ENCODE data around the gene TRUB1.

Gene TRUB1

DNA sequence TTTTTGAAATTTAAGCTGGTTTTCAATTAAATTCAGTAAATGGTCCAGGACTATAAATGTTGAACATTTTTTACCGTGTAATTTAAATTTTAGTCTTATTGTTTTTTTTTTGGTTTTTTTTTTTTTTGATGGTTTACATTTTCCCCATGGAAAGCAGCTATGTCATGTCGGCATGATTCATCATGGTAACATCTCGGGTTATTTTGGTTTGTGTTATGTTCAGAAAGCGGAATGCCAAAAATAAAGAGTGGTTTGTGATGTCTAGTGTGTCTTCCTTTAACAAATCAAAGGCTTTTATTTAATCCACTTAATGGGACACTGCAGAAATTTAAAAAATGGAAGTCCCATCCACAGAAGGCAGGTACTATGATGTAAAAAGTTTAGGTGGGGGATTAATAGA, 58.5 kb downstream of the TRUB1 start:
- TF ChIP-seq CTCF (IDR thresholded peaks at IDR 0.05; ENCODE audit: insufficient read depth, low read length, poor library complexity, severe bottlenecking) = no peak
- no peak for DNase-seq (ENCODE audit: extremely low read depth, insufficient read length)
- Histone ChIP-seq H3K4me3 (replicated peaks; ENCODE audit: low read depth, low read length) (no peak overlapping the region), H3K27me3 (replicated peaks; ENCODE audit: control insufficient read depth, insufficient read depth, low read length) (no peaks in the 10 kb centered on the region), H3K36me3 (ENCODE audit: control insufficient read depth, insufficient read depth, low read length) (no peaks in the 10 kb centered on the region)

DNA sequence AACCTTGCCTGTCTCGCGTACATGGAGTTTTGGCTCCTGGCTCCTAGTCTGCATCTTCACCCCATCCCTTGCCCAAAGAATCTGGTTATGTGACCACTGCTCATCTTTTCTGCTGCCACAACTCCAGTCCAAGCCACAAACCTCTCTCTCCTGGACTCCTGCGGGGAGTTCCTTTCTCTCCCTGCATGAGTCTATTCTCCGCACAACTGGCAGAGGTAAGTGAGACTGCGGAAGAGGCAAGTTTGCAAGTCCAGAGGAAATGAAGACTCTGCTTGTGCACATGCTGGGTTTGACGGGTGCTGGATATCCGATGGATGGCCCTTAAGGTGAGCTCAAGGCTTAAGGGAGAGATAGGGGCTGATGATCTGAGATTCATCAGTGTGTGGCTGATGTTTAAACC, 61.0 kb downstream of the TRUB1 start:
- Histone ChIP-seq H3K36me3 (ENCODE audit: control insufficient read depth, insufficient read depth, low read length) (no peaks in the 10 kb centered on the region), H3K4me3 (replicated peaks; ENCODE audit: low read depth, low read length) (no peak overlapping the region), H3K27me3 (replicated peaks; ENCODE audit: control insufficient read depth, insufficient read depth, low read length) (no peaks in the 10 kb centered on the region)
- no peak for TF ChIP-seq CTCF (IDR thresholded peaks at IDR 0.05; ENCODE audit: insufficient read depth, low read length, poor library complexity, severe bottlenecking)
- DNase-seq (ENCODE audit: extremely low read depth, insufficient read length) = no peak

DNA sequence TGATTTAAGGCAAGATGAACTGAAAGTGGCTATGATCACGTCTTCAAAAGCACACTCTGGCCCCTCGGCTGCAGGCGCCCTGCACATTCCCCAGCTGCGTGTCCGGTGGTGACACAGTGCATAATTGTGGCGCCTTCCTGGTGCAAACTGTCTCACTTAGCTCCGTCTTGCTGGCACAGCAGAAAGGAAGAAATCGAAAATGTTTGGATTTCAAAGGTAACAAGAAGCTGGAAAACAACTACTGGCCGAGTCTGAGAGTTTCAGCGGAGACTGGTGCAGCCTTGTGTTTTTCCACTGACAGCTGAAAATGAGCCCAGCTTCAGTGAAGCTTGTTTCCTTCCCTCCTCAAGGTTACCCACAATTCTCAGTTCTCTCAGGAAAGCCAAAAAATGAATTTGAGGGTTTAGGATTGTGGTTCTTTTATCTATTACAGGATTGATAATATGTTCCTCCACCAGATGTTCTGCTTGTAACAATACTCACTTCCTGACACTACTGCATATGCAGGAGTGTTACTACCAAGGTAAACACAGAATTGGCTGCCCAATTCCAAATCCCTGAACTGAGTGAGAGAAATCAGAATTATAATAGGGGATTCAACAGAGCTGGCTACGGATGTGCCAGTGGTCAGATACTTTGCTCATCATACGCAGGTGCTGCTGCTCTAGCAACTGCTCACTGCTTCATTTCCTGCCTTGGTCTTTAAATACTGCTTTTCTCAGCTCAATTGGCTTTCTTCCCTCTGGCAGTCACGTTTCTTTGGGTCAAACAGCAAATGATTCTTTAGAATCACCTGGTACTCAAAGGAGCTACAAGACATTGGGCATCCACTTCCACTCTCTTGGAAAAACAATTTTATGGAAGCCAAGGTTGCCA, 63.7 kb downstream of the TRUB1 start:
- Histone ChIP-seq H3K4me3 (replicated peaks; ENCODE audit: low read depth, low read length) (peak overlapping the region; percentile 46), H3K36me3 (ENCODE audit: control insufficient read depth, insufficient read depth, low read length) (no peaks in the 10 kb centered on the region), H3K27me3 (replicated peaks; ENCODE audit: control insufficient read depth, insufficient read depth, low read length) (no peaks in the 10 kb centered on the region)
- TF ChIP-seq CTCF (IDR thresholded peaks at IDR 0.05; ENCODE audit: insufficient read depth, low read length, poor library complexity, severe bottlenecking) = no peak
- DNase-seq (ENCODE audit: extremely low read depth, insufficient read length) = peak; percentile 50

DNA sequence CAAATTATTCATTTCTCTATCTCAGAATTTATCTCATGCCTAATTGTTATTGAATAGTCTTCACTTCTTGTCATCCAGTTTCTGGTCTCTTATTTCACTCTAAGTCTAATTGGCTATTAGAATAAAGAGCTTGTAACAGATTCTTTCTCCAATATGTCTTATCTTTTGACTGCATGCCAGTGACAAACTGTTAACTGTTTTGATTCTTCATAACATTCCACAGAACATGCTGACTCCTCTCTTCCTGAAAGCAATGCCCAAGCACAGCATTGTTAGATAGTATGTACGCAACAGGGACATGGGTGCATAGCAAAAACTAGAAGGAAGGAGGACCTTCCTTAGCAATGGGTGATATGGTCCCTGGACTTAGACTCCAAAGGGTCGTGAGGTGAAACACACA, 65.4 kb downstream of the TRUB1 start:
- Histone ChIP-seq H3K36me3 (ENCODE audit: control insufficient read depth, insufficient read depth, low read length) (no peaks in the 10 kb centered on the region), H3K27me3 (replicated peaks; ENCODE audit: control insufficient read depth, insufficient read depth, low read length) (no peaks in the 10 kb centered on the region), H3K4me3 (replicated peaks; ENCODE audit: low read depth, low read length) (no peak overlapping the region)
- no peak for DNase-seq (ENCODE audit: extremely low read depth, insufficient read length)
- TF ChIP-seq CTCF (IDR thresholded peaks at IDR 0.05; ENCODE audit: insufficient read depth, low read length, poor library complexity, severe bottlenecking) = no peak

GRCh38 chr10:115004236-115004862, 66.4 kb downstream of the TRUB1 start:
- DNase-seq (ENCODE audit: extremely low read depth, insufficient read length) = no peak

More at GRCh38 chr10:115004236-115004862, 66.4 kb downstream of the TRUB1 start:
- H3K27me3 ChIP-seq (replicated peaks; ENCODE audit: control insufficient read depth, insufficient read depth, low read length) = no peaks in the 10 kb centered on the region
- no peaks in the 10 kb centered on the region for H3K36me3 ChIP-seq (ENCODE audit: control insufficient read depth, insufficient read depth, low read length)
- no peak overlapping the region for H3K4me3 ChIP-seq (replicated peaks; ENCODE audit: low read depth, low read length)
- TF ChIP-seq CTCF (IDR thresholded peaks at IDR 0.05; ENCODE audit: insufficient read depth, low read length, poor library complexity, severe bottlenecking) = no peak
